Progenitor cell of endocrine pancreas (in vitro differentiated cells): ENCODE measurements around the gene ZNF701. TPM values are rescaled to one million over a fixed set of nuclear protein-coding genes. Genes with fewer than 3 reads are reported as not detected.
"Not testable (repeated sequence)": the region's sequence is repeated elsewhere in the genome, so short reads cannot be mapped to it uniquely, and the experiment has no call there.

Experiments
- DNase-seq: peaks from one replicate; pipeline ENCODE4 v3.0.0; 2021; ENCODE audit warnings: low spot score; ENCODE audit not compliant: unreplicated experiment
- H3K27ac Mint-ChIP-seq: 2 replicates; pipeline ENCODE4 v1.8.0; 2021; ENCODE audit warnings: mild to moderate bottlenecking, moderate library complexity, mixed read lengths
- H3K27me3 Mint-ChIP-seq: 2 replicates; pipeline ENCODE4 v1.8.0; 2021; ENCODE audit warnings: mixed read lengths
- H3K36me3 Mint-ChIP-seq: 2 replicates; pipeline ENCODE4 v1.8.0; 2022; ENCODE audit warnings: mixed read lengths; ENCODE audit not compliant: insufficient read depth
- H3K4me1 Mint-ChIP-seq: 2 replicates; pipeline ENCODE4 v1.8.0; 2021; ENCODE audit warnings: low read depth, mixed read lengths
- H3K4me3 Mint-ChIP-seq: 2 replicates; pipeline ENCODE4 v1.8.0; 2021; ENCODE audit warnings: low read depth, mild to moderate bottlenecking, moderate library complexity, mixed read lengths
- H3K9me3 Mint-ChIP-seq: 2 replicates; pipeline ENCODE4 v1.8.0; 2021; ENCODE audit warnings: low read depth, mixed read lengths
- total RNA-seq: library from RNA; stranded (reverse); gene quantifications from 2 replicates; pipeline ENCODE4 v1.2.1, GENCODE V29; 2021
- TF ChIP-seq, protein P1 (sequence below): fragments of 200-600 bp; sonication (generic); IDR thresholded peaks from one replicate; pipeline ENCODE4 v1.5.0; 2021; ENCODE audit warnings: antibody characterized with exemption, mild to moderate bottlenecking; ENCODE audit not compliant: unreplicated experiment

The ZNF701 gene
- total RNA-seq, 1 donor from 2014 or later, result 34.7 TPM

DNA sequence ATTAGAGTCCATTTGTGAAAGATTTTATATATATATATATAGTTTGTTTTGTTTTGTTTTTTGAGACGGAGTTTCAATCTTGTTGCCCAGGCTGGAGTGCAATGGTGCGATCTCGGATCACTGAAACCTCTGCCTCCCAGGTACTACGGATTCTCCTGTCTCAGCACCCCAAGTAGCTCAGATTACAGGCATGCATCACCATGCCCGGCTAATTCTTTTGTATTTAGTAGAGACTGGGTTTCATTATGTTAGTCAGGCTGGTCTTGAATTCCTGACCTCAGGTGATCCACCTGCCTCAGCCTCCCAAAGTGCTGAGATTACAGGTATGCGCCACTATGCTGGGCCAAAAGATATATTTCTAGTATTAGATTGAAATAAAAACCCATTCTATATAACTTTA is 4.0 kb upstream of the ZNF701 start:
- Mint-ChIP-seq H3K9me3 (no peaks in the 10 kb centered on the region), H3K4me1 (peaks cover 17% of the 10 kb centered on the region), H3K4me3 (no peak overlapping the region), H3K27ac (no peak overlapping the region), H3K36me3 (peaks cover 8% of the 10 kb centered on the region), H3K27me3 (no peaks in the 10 kb centered on the region)
- no peak for DNase-seq
- TF ChIP-seq, protein P1, sequence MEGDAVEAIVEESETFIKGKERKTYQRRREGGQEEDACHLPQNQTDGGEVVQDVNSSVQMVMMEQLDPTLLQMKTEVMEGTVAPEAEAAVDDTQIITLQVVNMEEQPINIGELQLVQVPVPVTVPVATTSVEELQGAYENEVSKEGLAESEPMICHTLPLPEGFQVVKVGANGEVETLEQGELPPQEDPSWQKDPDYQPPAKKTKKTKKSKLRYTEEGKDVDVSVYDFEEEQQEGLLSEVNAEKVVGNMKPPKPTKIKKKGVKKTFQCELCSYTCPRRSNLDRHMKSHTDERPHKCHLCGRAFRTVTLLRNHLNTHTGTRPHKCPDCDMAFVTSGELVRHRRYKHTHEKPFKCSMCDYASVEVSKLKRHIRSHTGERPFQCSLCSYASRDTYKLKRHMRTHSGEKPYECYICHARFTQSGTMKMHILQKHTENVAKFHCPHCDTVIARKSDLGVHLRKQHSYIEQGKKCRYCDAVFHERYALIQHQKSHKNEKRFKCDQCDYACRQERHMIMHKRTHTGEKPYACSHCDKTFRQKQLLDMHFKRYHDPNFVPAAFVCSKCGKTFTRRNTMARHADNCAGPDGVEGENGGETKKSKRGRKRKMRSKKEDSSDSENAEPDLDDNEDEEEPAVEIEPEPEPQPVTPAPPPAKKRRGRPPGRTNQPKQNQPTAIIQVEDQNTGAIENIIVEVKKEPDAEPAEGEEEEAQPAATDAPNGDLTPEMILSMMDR, result no peak

DNA sequence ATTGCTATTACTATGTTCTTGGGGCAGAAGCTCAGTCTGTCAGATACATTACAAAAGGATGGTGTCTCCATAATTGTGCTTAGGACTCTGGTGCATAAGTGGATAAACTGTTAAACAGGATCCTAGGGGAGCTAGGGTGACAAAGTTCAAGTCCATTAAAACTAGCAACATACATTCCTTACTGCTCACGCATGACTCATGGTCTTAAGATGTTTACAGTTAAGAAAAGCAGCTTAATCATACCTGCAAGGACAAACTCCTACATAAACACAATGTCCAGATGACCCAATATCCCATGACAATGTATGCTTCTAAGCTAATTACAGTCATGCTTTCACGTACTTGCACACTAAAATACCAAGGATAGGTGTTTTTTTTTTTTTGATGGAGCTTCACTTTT is 3.5 kb upstream of the ZNF701 start:
- H3K4me1 Mint-ChIP-seq, result peaks cover 19% of the 10 kb centered on the region
- peaks cover 8% of the 10 kb centered on the region for H3K36me3 Mint-ChIP-seq
- no peak overlapping the region for H3K4me3 Mint-ChIP-seq
- H3K27ac Mint-ChIP-seq, result no peak overlapping the region
- no peaks in the 10 kb centered on the region for H3K9me3 Mint-ChIP-seq
- no peaks in the 10 kb centered on the region for H3K27me3 Mint-ChIP-seq
- TF ChIP-seq, protein P1, result no peak
- DNase-seq, result no peak

DNA sequence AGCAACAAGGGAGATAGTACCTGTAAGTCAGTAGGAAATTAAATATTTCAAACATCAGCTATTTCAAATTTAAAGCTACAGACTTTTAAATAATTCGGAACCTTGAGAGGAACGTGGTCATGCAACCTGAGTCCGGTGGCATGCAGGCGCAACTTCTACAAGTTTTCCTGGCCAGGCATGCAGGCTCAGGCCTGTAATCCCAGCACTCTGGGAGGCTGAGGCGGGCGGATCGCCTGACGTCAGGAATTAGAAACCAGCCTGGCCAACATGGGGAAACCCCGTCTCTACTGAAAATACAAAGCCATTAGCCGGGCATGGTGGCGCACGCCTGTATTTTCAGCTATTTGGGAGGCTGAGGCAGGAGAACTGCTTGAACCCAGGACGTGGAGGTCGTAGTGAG is 2.2 kb upstream of the ZNF701 start:
- TF ChIP-seq, protein P1, result no peak
- Mint-ChIP-seq H3K27ac (no peak overlapping the region), H3K27me3 (no peaks in the 10 kb centered on the region), H3K4me1 (peaks cover 20% of the 10 kb centered on the region), H3K9me3 (no peaks in the 10 kb centered on the region), H3K4me3 (no peak overlapping the region), H3K36me3 (peaks cover 14% of the 10 kb centered on the region)
- DNase-seq, result no peak

DNA sequence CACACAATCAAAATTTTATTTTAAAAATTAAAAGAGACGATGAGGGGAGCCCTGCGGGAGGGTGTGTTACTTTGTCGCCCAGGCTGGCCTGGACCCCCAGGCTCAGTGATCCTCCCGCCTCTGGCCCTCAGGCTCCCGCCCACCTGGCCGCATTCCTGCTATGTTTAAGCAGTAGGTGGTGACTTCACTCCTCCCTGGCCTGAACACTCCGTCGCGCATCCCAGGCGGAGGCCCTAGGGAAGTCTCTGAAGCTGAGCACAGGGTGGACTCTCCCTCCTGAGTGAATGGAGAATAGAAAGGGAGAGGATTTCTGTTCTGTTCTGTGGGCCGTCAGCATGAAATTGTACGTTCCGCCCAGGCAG is 468 bp upstream of the ZNF701 start:
- H3K4me1 Mint-ChIP-seq, result peaks cover 20% of the 10 kb centered on the region
- H3K27me3 Mint-ChIP-seq, H3K9me3 Mint-ChIP-seq: not testable (repeated sequence)
- H3K27ac Mint-ChIP-seq, result peak overlapping the region; percentile 99
- peaks cover 12% of the 10 kb centered on the region for H3K36me3 Mint-ChIP-seq
- H3K4me3 Mint-ChIP-seq, result peak overlapping the region; percentile 97
- DNase-seq, result peak; percentile 49

DNA sequence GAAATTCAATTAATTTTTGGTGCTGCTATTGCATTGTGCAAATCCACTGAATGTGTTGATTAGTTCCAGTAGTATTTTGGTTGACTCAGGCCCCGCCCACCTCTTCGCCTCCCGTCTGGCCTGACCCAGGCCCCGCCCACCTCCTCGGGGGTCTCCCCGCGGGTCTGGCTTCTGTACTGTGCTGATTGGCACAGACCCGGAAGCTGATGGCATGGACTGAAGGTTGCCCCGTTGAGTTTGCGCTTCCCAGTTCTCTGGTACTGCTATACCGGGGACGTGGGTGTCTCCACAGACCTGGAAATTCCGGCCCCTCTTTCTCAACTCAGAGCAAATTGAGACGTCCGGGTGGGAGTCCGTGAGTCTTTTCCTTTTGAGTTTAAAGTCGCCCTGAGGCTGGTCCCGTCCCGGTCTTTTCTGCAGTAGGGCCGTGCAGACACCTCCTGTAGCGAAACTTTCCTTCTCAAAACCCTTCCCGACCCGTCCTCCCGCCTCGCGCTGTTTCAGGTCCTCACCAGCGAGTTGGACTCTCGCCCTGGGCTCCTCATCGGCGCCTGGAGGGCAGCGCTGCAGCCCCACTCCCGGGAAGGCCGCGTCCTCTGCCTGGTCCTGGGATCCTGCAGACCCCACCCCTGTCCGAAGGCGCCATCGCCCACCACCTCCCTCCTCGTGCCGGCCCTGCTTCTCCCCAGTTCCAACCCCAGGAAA is 14.8 kb downstream of the ZNF701 start:
- peaks cover 5% of the 10 kb centered on the region for H3K9me3 Mint-ChIP-seq
- H3K27ac Mint-ChIP-seq, result no peak overlapping the region
- no peak overlapping the region for H3K4me3 Mint-ChIP-seq
- H3K27me3 Mint-ChIP-seq, result no peaks in the 10 kb centered on the region
- H3K36me3 Mint-ChIP-seq, result peaks cover 36% of the 10 kb centered on the region
- TF ChIP-seq, protein P1, result no peak
- H3K4me1 Mint-ChIP-seq, result no peaks in the 10 kb centered on the region
- DNase-seq, result no peak

DNA sequence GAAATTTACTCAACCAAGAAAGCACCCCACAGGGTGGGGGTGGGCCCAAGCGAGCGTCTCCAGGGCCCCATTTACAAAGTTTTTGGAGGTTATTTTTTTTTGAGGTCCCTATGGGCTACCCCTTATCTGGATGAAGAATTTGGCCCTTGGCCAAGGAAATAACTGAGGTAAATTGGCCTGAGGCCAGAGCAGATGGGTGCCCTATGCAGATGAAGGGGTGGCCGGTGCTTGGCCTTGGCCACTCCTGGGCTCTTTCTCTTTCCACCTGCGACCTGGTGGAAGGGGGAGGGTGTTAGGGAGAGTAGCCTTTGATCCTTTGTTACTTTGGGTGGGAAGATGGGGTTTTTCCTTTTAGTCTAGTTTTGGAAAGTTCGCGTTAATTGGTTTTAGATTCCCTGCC is 15.5 kb downstream of the ZNF701 start:
- Mint-ChIP-seq H3K4me3 (no peak overlapping the region), H3K4me1 (no peaks in the 10 kb centered on the region), H3K9me3 (peaks cover 5% of the 10 kb centered on the region), H3K27ac (no peak overlapping the region), H3K36me3 (peaks cover 39% of the 10 kb centered on the region), H3K27me3 (no peaks in the 10 kb centered on the region)
- TF ChIP-seq, protein P1, result no peak
- no peak for DNase-seq
